Activated T-helper 2 cell treated with anti-CD3 and anti-CD28 coated beads, Interferon-gamma antibody, Interleukin-2, Interleukin-4, amounts not matched to agents 10 μg/mL and 5 μg/mL and 100 μg/mL, durations not matched to agents 14 hours and 24 hours and 36 hours (primary cell): ENCODE measurements around the gene SLC6A12. TPM values are rescaled to one million over a fixed set of nuclear protein-coding genes. Genes with fewer than 3 reads are reported as not detected.

Source experiments
- DNase-seq: peaks from one replicate; pipeline ENCODE4 v3.0.0; 2021; ENCODE audit warnings: low spot score
- H3K27ac Mint-ChIP-seq: one replicate; pipeline ENCODE4 v1.8.0; 2021; ENCODE audit warnings: mixed read lengths
- H3K27me3 Mint-ChIP-seq: one replicate; pipeline ENCODE4 v1.8.0; 2021; ENCODE audit warnings: low read depth, mixed read lengths
- H3K36me3 Mint-ChIP-seq: one replicate; pipeline ENCODE4 v1.8.0; 2021; ENCODE audit warnings: low read depth, mixed read lengths
- H3K4me1 Mint-ChIP-seq: one replicate; pipeline ENCODE4 v1.8.0; 2021; ENCODE audit warnings: low read depth, mixed read lengths
- H3K4me3 Mint-ChIP-seq: one replicate; pipeline ENCODE4 v1.8.0; 2021; ENCODE audit warnings: low read depth, mild to moderate bottlenecking, moderate library complexity, mixed read lengths
- H3K9me3 Mint-ChIP-seq: one replicate; pipeline ENCODE4 v1.8.0; 2021; ENCODE audit warnings: mixed read lengths
- intact Hi-C: fragments of 100-400 bp; cut with micrococcal nuclease; formaldehyde crosslinking; loops from one replicate; pipeline ENCODE4 v1.15.1; 2023
- total RNA-seq: library from RNA; stranded (reverse); gene quantifications from 2 replicates; pipeline ENCODE4 v1.2.3, GENCODE V29; 2022

SLC6A12 gene
- total RNA-seq, 1 donor from 2014 or later, result 0.37 TPM

DNA sequence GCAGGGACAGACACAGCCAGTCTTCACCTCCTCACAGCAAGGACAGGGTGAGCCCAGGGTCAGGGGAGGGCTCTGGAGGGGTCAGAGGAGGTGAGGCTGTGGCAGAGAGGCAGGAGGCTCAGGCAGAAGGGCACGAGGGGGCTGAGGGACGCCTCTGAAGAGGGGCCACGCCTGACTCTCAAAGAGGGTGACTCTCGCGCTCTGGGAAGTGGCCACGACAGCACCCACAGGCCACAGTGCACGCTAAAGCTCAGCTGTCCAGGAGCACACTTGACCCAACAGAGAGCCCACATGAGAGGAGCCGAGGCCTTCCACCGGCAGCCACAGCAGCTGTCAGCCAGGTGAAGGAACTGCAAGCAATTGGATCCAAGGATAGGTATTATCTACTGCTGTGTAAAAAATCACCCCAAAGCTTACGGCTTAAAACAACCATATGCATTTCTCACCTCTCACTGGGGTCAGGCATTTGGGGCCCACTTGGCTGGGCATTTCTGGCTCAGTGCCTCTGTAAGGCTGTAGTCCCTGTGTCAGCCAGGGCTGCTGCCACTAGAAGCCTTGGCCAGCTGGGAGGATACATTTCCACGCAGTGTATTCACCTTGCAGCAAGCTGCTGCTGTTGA lies 27.8 kb downstream of the SLC6A12 start:
- Mint-ChIP-seq H3K4me3 (no peak overlapping the region), H3K27me3 (peaks cover 2% of the 10 kb centered on the region), H3K9me3 (no peaks in the 10 kb centered on the region), H3K27ac (no peak overlapping the region), H3K36me3 (no peaks in the 10 kb centered on the region), H3K4me1 (no peaks in the 10 kb centered on the region)
- intact Hi-C loops, result no loop called here
- no peak for DNase-seq

DNA sequence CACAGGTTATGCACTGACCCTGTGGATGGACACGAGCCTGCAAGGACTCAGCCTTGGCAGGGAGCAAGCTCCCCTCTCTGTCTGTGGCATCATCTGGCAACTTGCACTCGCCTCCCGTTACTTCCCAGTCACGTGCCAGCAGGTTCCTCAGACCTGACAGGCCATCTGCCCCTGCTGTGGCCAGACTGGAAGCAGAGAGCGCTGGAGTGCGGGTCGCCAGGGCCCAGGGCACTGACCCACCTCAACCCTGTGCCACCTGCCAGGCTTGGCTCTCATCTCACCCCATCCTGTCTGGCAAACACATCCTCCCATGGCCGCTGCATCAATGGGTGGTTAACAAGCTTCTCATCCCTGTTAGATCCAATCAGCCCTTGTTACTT lies 28.4 kb downstream of the SLC6A12 start:
- H3K9me3 Mint-ChIP-seq, result no peaks in the 10 kb centered on the region
- peaks cover 1% of the 10 kb centered on the region for H3K4me1 Mint-ChIP-seq
- intact Hi-C loops, result no loop called here
- H3K27ac Mint-ChIP-seq, result no peak overlapping the region
- no peaks in the 10 kb centered on the region for H3K36me3 Mint-ChIP-seq
- H3K27me3 Mint-ChIP-seq, result peaks cover 2% of the 10 kb centered on the region
- H3K4me3 Mint-ChIP-seq, result no peak overlapping the region
- no peak for DNase-seq

DNA sequence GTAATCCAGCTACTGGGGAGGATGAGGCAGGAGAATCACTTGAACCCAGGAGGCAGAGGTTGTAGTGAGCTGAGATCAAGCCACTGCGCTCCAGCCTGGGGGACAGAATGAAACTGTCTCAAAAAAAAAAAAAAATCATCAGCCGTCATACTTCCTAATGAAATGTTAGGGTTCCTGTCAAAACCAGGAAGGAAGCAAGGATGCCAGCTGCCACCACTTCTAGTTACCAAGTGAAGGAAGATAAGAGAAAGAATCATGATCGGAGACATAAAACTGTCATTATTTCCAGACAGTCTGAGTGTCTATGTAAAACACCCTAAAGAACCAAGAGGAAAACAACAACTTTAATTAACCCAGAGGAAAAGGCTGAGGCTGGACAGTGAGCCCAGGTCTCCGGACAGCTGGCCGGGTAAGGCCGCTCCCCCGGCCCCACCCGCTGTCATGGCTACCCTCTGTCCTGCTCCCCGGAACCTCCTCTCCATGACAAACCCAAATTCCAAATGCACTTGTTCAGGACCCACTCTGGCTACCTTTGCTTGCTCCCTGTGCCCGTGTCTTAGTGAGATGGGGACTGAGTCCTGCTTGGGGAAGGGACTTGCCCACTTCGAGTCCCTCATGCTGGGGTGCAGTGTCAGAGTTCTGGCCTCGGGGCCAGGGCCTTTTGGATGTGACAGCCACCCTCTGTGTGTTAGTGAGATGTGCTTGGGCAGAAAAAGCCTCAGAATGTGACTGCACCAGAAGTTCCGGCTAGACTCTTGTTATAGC lies 29.0 kb downstream of the SLC6A12 start:
- Mint-ChIP-seq H3K4me1 (peaks cover 6% of the 10 kb centered on the region), H3K27ac (no peak overlapping the region), H3K4me3 (no peak overlapping the region), H3K36me3 (no peaks in the 10 kb centered on the region), H3K9me3 (no peaks in the 10 kb centered on the region), H3K27me3 (peaks cover 2% of the 10 kb centered on the region)
- no peak for DNase-seq
- intact Hi-C loops, result no loop called here

DNA sequence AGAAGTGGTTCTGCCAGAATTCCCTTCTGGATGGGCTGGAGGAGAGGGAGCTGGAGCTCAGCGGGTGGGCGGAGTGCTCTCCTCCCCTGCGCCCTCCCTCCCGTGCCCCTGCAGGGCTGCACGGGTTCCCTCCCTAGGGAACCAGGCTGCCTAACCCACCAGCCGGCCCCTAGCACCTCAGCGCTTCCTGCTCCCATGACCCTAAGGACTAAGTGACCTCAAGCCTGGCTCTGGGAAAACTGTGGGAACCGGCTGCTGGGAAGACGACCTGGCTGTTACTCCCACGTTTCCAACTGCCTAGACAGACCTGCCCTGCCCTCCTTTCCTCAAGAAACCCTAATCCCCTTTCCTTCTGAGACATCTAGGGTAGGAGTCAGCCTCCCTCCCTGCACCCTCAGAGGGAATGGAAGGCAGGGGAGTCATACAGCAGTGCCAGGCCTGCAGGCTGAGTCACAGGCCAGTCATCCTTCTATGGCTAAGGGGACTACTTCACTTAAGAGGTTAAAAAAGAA lies 31.5 kb downstream of the SLC6A12 start:
- intact Hi-C loops, result no loop called here
- H3K4me3 Mint-ChIP-seq, result no peak overlapping the region
- peaks cover 2% of the 10 kb centered on the region for H3K27me3 Mint-ChIP-seq
- no peaks in the 10 kb centered on the region for H3K9me3 Mint-ChIP-seq
- peaks cover 6% of the 10 kb centered on the region for H3K4me1 Mint-ChIP-seq
- no peak for DNase-seq
- H3K36me3 Mint-ChIP-seq, result no peaks in the 10 kb centered on the region
- H3K27ac Mint-ChIP-seq, result no peak overlapping the region

DNA sequence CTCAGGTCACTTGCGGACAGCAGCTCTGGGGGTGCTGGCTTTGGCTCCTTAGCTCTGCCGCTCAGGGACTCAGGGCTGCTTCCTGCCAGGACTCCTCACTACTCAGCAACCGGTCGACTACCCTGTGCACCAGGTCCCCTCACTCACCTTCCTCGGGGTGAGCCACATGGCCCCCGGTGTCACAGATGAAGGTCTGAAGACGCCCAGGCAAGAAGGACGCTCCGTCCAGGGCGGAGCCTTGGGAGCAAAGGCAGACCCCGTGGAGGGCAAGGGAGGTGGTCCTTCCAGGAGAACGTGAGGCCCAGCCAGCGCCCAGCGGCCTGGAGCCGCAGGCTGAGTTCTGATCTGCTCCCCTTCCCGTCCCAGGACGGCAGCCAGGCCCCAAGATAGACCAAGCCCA lies 32.0 kb downstream of the SLC6A12 start:
- Mint-ChIP-seq H3K36me3 (no peaks in the 10 kb centered on the region), H3K27me3 (peaks cover 2% of the 10 kb centered on the region), H3K4me1 (peaks cover 6% of the 10 kb centered on the region), H3K27ac (no peak overlapping the region), H3K9me3 (no peaks in the 10 kb centered on the region), H3K4me3 (no peak overlapping the region)
- DNase-seq, result no peak
- intact Hi-C loops, result no loop called here

DNA sequence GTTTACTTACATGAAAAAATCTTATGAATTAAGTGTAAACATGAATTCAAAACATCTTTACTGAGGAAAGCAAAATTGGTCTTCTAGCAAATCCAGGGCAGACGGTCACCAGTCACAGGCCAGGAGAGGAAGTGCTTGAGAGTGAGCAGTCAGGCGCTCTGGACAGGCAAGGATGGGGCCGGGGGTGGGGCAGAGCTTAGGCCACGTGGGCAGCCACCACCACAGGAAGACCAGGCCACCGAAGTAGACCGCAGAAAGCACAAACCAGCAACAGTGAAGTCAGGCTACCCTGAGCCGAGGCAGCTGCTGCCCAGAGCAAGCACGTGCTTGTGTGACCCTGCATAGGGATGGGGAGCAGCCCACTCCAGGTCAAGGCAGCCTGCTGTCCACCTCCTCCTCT lies 33.5 kb downstream of the SLC6A12 start:
- Mint-ChIP-seq H3K27ac (no peak overlapping the region), H3K9me3 (no peaks in the 10 kb centered on the region), H3K4me3 (no peak overlapping the region), H3K27me3 (peaks cover 2% of the 10 kb centered on the region), H3K4me1 (peaks cover 6% of the 10 kb centered on the region), H3K36me3 (no peaks in the 10 kb centered on the region)
- intact Hi-C loops, result no loop called here
- DNase-seq, result no peak

DNA sequence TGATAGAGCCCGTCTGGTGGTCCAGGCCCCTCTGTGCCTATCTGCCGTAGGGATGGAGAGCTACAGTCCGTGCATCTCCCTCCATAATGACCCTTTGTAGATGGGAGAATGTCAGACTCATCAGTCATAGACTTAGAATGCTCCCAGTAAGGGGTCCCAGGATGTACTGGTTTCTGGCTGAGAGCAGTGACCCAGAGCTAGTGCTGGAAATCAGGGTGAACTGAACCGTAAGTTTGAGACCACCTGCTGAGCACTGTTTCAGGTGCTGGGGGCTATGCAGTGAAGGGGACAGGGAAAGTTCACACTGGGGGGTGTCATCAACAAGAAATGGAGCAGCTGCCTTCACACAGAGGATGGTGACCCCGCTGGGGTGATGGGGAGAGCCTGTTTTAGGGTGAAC lies 34.1 kb downstream of the SLC6A12 start:
- Mint-ChIP-seq H3K9me3 (no peaks in the 10 kb centered on the region), H3K4me1 (peaks cover 6% of the 10 kb centered on the region), H3K27ac (no peak overlapping the region), H3K36me3 (no peaks in the 10 kb centered on the region), H3K4me3 (no peak overlapping the region), H3K27me3 (peaks cover 2% of the 10 kb centered on the region)
- intact Hi-C loops, result no loop called here
- DNase-seq, result no peak

DNA sequence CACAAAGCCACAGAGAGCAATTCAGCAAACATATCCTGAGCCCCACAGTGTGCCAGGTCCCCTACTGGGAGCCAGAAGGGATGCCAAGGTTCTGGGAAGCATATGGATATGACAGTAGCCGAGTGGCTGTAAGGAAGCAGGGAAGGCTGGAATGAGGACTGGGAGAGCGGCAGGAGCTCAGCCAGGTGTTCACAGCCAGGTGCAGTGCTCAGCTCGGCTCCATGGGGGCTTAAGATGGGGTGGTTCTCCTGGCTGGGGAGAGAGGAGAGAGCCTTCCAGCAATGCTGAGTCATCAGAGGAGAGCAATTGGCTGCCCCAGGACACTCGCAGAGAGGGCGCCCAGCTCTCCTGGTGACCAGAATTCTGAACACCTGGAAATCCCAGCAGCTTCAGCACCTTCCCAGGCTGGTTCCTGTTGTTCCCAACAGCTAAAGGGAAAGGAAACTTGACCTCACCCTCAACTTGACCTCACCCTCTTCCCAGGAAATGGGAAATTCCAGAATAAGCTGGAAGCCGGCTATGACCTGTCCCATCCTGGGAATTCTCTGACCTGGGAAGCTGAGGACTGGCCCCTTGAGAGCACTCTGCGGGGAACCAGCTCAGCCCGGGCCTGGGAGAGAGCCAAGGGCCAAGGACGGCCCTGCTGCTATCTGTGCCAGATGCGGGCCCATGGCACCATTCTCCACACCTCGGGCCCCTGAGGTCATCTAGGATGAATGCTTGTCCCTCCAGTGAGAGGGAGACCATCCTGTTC lies 34.6 kb downstream of the SLC6A12 start:
- Mint-ChIP-seq H3K4me1 (peaks cover 6% of the 10 kb centered on the region), H3K4me3 (no peak overlapping the region), H3K27me3 (no peaks in the 10 kb centered on the region), H3K27ac (no peak overlapping the region), H3K36me3 (no peaks in the 10 kb centered on the region), H3K9me3 (no peaks in the 10 kb centered on the region)
- DNase-seq, result no peak
- intact Hi-C loops, result no loop called here

DNA sequence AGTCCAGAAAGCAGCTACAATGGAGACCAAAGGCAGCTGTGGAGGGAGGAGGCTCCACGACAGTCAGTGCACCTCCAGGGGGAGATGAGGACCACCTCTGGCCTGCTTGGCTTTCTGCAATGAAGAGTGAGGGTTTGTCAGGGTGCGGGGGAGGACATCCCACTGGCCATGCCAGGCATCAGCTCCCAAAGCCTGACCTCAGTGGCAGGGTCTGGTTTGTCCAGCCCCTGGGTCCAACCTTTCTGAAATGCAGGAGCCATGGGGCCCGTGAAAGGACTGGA lies 35.2 kb downstream of the SLC6A12 start:
- Mint-ChIP-seq H3K27me3 (no peaks in the 10 kb centered on the region), H3K4me1 (peaks cover 6% of the 10 kb centered on the region), H3K36me3 (no peaks in the 10 kb centered on the region), H3K4me3 (no peak overlapping the region), H3K9me3 (no peaks in the 10 kb centered on the region), H3K27ac (no peak overlapping the region)
- no peak for DNase-seq
- intact Hi-C loops, result no loop called here

DNA sequence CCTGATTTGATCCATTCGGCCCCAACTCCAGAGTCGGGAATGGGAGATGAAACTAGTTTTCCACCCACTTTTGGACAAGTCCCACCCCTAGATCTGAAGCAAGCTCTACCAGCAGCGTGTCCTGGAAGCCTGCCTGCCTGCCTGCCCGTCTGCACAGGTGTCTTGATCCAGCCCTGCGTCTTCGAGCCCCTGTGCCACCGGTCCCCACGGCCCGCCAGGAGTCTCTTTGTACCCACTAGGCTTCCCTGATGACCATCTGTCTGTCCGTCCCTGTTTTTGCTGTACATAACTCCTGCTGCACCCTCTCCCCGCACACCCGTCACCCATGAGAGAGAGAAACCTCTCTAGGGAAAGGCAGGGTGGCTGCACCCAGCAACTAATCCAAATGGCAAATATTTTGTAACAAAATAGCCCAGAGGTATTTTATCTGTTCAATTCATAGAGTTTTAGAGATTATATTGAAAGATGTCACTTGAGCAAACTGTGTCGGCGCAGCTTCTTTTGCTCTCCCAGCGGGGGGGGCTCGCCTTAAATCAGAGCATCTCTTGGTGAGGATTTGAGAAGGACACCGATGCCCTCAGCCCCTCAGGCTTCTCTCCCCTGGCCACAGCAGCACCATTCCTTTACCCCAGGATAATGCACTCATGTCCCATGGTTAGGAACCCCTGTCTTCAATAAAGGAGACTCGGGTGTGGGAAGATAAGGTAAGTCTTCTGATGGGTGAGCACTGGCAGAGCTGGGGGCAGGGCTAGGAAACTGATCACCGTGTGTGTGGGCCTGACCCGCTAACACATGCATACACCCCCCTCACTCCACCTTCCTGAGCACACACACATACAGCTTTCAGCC lies 35.8 kb downstream of the SLC6A12 start:
- Mint-ChIP-seq H3K36me3 (no peaks in the 10 kb centered on the region), H3K27me3 (no peaks in the 10 kb centered on the region), H3K9me3 (no peaks in the 10 kb centered on the region), H3K4me3 (no peak overlapping the region), H3K4me1 (peaks cover 6% of the 10 kb centered on the region), H3K27ac (no peak overlapping the region)
- DNase-seq, result no peak
- intact Hi-C loops, result no loop called here

DNA sequence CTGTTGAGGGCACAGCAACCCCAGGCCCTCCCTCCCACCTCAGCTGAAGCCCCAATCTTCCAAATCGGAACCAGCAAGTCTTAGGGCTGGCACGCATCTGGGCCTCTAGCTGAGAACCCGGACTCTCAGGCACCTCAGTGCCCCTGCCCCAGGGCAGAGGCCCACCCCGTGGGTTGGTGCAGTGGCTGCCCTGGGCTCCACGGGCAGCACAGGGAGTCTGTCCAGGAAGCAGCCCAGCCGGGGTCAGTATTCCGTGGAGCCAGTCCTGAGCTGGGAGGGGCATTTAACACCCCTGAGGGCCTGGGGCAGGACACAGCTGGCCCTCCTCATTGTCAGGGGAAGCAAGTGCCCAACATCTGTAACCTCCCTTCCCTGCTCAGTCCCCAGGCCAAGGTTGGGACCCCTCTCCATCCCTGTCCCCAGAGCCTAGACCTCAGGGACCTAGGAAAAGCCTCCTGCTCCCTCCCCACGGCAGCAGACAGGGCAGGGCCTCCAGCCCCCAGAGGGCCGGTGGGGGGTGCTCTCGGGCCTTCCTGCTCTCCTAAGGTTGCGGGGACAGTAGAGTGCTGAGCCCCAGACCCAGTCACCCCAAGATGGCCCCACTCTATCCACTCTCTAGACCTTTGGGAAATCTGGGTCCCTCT lies 36.5 kb downstream of the SLC6A12 start:
- intact Hi-C loops, result no loop called here
- no peaks in the 10 kb centered on the region for H3K36me3 Mint-ChIP-seq
- H3K4me1 Mint-ChIP-seq, result peaks cover 6% of the 10 kb centered on the region

More for the DNA sequence above, 36.5 kb downstream of the SLC6A12 start:
- Mint-ChIP-seq H3K27me3 (peaks cover 2% of the 10 kb centered on the region), H3K9me3 (no peaks in the 10 kb centered on the region), H3K27ac (no peak overlapping the region), H3K4me3 (no peak overlapping the region)
- no peak for DNase-seq
